H1 (cell line): ENCODE measurements around the gene NBL1. TPM values are rescaled to one million over a fixed set of nuclear protein-coding genes. Genes with fewer than 3 reads are reported as not detected.

Experiments used
- CHD7 ChIP-seq: fragments of 300-600 bp; sonication (generic); IDR thresholded peaks from 2 replicates; pipeline ENCODE4 v1.7.1; 2012; ENCODE audit warnings: low read length, moderate library complexity, mild to moderate bottlenecking, inconsistent platforms; ENCODE audit not compliant: insufficient replicate concordance
- KDM4A ChIP-seq: IDR thresholded peaks from one replicate; pipeline ENCODE4 v1.7.1; 2012; ENCODE audit warnings: low read depth, mild to moderate bottlenecking, moderate library complexity, low read length, inconsistent platforms; ENCODE audit not compliant: severe bottlenecking
- polyA plus RNA-seq, 7 experiments: library from polyadenylated mRNA; depleted of rRNA in 3 of 7; stranded (reverse) in 5 of 7; unstranded in 2 of 7; fragments of >200 nt in 5 of 7; fragments of 200-250 nt in 2 of 7; gene quantifications; 1 replicate in 5 of 7; 2 replicates in 1 of 7; 4 replicates in 1 of 7; pipeline versions ENCODE4 v1.2.1 to v1.2.3, GENCODE V29; 2011 to 2013; ENCODE audit warnings: missing spikeins in 2 of 7, mixed read lengths in 2 of 7
- total RNA-seq: library from RNA; stranded (reverse); fragmentation: NEBNext Ultra II Directional; extraction: Animal tissue kit (Norgen Biotek cat#: 25700); gene quantifications from 2 replicates; pipeline ENCODE4 v1.2.1, GENCODE V29; 2021

NBL1 gene
- total and polyA plus RNA-seq, 2 of the 8 experiments (the other 6 are each of a cell fraction or from before 2014, with no cell fraction given), result 8.7 to 9.7 TPM

DNA sequence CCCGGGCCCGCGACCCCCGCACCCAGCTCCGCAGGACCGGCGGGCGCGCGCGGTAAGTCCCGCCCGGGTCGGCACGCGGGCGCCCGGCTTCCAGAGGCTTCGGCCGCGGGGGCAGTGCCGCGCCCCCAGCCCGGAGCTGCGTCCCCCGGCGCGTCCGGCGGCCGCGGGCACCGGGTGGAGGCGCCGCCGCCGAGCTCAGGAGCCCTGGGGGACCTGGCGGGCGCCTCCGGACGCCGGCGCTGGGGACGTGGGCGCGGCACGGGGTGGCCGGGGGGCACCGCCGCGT is 227 bp downstream of the NBL1 start (continued):
- TF ChIP-seq CHD7 (no peak), KDM4A (peak; percentile 9)
- TF ChIP-seq, all 59 proteins: peak for 1
